Common myeloid progenitor, CD34-positive (primary cell): ENCODE measurements around the gene HCFC2.
"Not testable (repeated sequence)": the region's sequence is repeated elsewhere in the genome, so short reads cannot be mapped to it uniquely, and the experiment has no call there.

Experiments used
- CTCF ChIA-PET: fragments of 350-600 bp; sonication (Branson Sonifier 250); formaldehyde crosslinking; loops from one replicate; lab custom pipeline; 2021; ENCODE audit warnings: antibody characterized with exemption; lab: Charles Lee
- POLR2A ChIA-PET: fragments of 350-600 bp; sonication (Branson Sonifier 250); formaldehyde crosslinking; loops from one replicate; lab custom pipeline; 2021; ENCODE audit warnings: antibody characterized with exemption; lab: Charles Lee
- DNase-seq, 3 donors: peaks; one replicate each; pipeline versions ENCODE4 v3.0.0 to v3.0.0-alpha.2; 2013
- H3K27ac ChIP-seq, 2 experiments: 1 replicate in 1 of 2; 2 replicates in 1 of 2; pipeline ENCODE4 v1.7.0; 2013; ENCODE audit warnings: inconsistent platforms in 2 of 2, low read length in 2 of 2, mild to moderate bottlenecking in 2 of 2, low read depth in 1 of 2, moderate library complexity in 1 of 2; ENCODE audit not compliant: severe bottlenecking in 2 of 2, insufficient read depth in 1 of 2, poor library complexity in 1 of 2
- H3K27me3 ChIP-seq, 5 experiments: replicated peaks in 2 of 5; 1 replicate in 3 of 5; 2 replicates in 2 of 5; pipeline versions ENCODE4 v1.6.1 to v1.7.0; 2013; ENCODE audit warnings: low read length in 4 of 5, mild to moderate bottlenecking in 2 of 5, moderate library complexity in 2 of 5, inconsistent platforms in 1 of 5; ENCODE audit not compliant: insufficient read depth in 5 of 5, control insufficient read depth in 4 of 5
- H3K36me3 ChIP-seq, 4 experiments: 1 replicate in 2 of 4; 2 replicates in 2 of 4; pipeline versions ENCODE4 v1.6.1 to v1.7.0; 2013; ENCODE audit warnings: low read length in 3 of 4, control low read depth in 1 of 4, mild to moderate bottlenecking in 1 of 4; ENCODE audit not compliant: control insufficient read depth in 4 of 4, insufficient read depth in 4 of 4
- H3K4me1 ChIP-seq, 4 experiments: 1 replicate in 3 of 4; 2 replicates in 1 of 4; pipeline versions ENCODE4 v1.6.1 to v1.7.1; 2013; ENCODE audit warnings: low read length in 3 of 4, mild to moderate bottlenecking in 3 of 4, control low read depth in 1 of 4, inconsistent platforms in 1 of 4, moderate library complexity in 1 of 4; ENCODE audit not compliant: control insufficient read depth in 4 of 4, insufficient read depth in 4 of 4; ENCODE audit errors: control extremely low read depth in 1 of 4
- H3K4me3 ChIP-seq, 7 experiments: 1 replicate in 4 of 7; 2 replicates in 3 of 7; pipeline versions ENCODE4 v1.5.1 to v1.7.0; 2013; ENCODE audit warnings: mild to moderate bottlenecking in 7 of 7, low read length in 6 of 7, moderate library complexity in 6 of 7, inconsistent platforms in 2 of 7, low read depth in 2 of 7, control low read depth in 1 of 7; ENCODE audit not compliant: insufficient read depth in 4 of 7, control insufficient read depth in 1 of 7; ENCODE audit errors: extremely low read depth in 1 of 7
- H3K9me3 ChIP-seq, 5 experiments: 1 replicate in 4 of 5; 2 replicates in 1 of 5; pipeline versions ENCODE4 v1.6.1 to v1.7.1; 2013; ENCODE audit warnings: low read length in 4 of 5, mild to moderate bottlenecking in 2 of 5, inconsistent platforms in 1 of 5, low read depth in 1 of 5, moderate library complexity in 1 of 5; ENCODE audit not compliant: control insufficient read depth in 4 of 5, insufficient read depth in 2 of 5; ENCODE audit errors: control extremely low read depth in 1 of 5
- WGBS: methylation state at CpG from one replicate; pipeline ENCODE4 v1.1.5; 2013; ENCODE audit not compliant: insufficient coverage; 5-methylcytosine and 5-hydroxymethylcytosine counted together

HCFC2 gene

GRCh38 chr12:104026841-104027599 lies 37.3 kb upstream of the HCFC2 start:
- DNase-seq, result no peak
- Histone ChIP-seq H3K9me3 (peaks cover 2 to 8% (median 3%) of the 10 kb centered on the region in 5 experiments), H3K27ac (no peak overlapping the region), H3K36me3 (no peaks in the 10 kb centered on the region), H3K4me3 (no peak overlapping the region), H3K4me1 (no peaks in the 10 kb centered on the region), H3K27me3 (no peaks in the 10 kb centered on the region)
- ChIA-PET POLR2A (no interaction called here), CTCF (no interaction called here)
- 48% methylated on average over 3 of the region's 5 CpGs for WGBS

GRCh38 chr12:104030596-104030995 lies 33.7 kb upstream of the HCFC2 start:
- H3K27ac ChIP-seq, H3K4me1 ChIP-seq, DNase-seq, H3K9me3 ChIP-seq, POLR2A ChIA-PET, CTCF ChIA-PET, H3K4me3 ChIP-seq, H3K36me3 ChIP-seq, H3K27me3 ChIP-seq: not testable (repeated sequence)
- WGBS, result no CpG with 5 or more reads among the region's 27 CpGs

- H3K9me3 ChIP-seq, H3K4me3 ChIP-seq, H3K27me3 ChIP-seq, H3K27ac ChIP-seq, POLR2A ChIA-PET, DNase-seq, H3K4me1 ChIP-seq, H3K36me3 ChIP-seq, CTCF ChIA-PET: not testable (repeated sequence)
- no CpG with 5 or more reads among the region's 2 CpGs for WGBS
Measured at GRCh38 chr12:104036143-104036542, 28.2 kb upstream of the HCFC2 start.

GRCh38 chr12:104039769-104040168 lies 24.6 kb upstream of the HCFC2 start:
- H3K4me3 ChIP-seq, POLR2A ChIA-PET, DNase-seq, H3K36me3 ChIP-seq, H3K9me3 ChIP-seq, CTCF ChIA-PET, H3K4me1 ChIP-seq, H3K27ac ChIP-seq, H3K27me3 ChIP-seq: not testable (repeated sequence)
- WGBS, result no CpG with 5 or more reads among the region's 1 CpG

- ChIA-PET CTCF (no interaction called here), POLR2A (no interaction called here)
- Histone ChIP-seq H3K4me3 (no peak overlapping the region), H3K4me1 (peaks cover 0 to 8% (median 0%) of the 10 kb centered on the region in 4 experiments), H3K27ac (no peak overlapping the region), H3K9me3 (peaks cover 0 to 2% (median 0%) of the 10 kb centered on the region in 5 experiments), H3K36me3 (no peaks in the 10 kb centered on the region), H3K27me3 (peaks cover 0 to 2% (median 0%) of the 10 kb centered on the region in 5 experiments)
- no peak for DNase-seq
- 86% methylated on average over 1 of the region's 1 CpG for WGBS
Measured at GRCh38 chr12:104042580-104042979, 21.8 kb upstream of the HCFC2 start.

GRCh38 chr12:104044158-104044557 lies 20.2 kb upstream of the HCFC2 start:
- H3K27ac ChIP-seq, result no peak overlapping the region
- 100% methylated on average over 3 of the region's 3 CpGs for WGBS
- H3K4me3 ChIP-seq, result no peak overlapping the region
- CTCF ChIA-PET, result no interaction called here
- DNase-seq, result no peak
- peaks cover 0 to 8% (median 0%) of the 10 kb centered on the region in 4 experiments for H3K4me1 ChIP-seq
- H3K9me3 ChIP-seq, result peaks cover 0 to 2% (median 0%) of the 10 kb centered on the region in 5 experiments
- peaks cover 0 to 2% (median 0%) of the 10 kb centered on the region in 5 experiments for H3K27me3 ChIP-seq
- no peaks in the 10 kb centered on the region for H3K36me3 ChIP-seq
- POLR2A ChIA-PET, result no interaction called here

- Histone ChIP-seq H3K4me1 (peaks cover 4 to 18% (median 12%) of the 10 kb centered on the region in 4 experiments), H3K27ac (no peak overlapping the region), H3K9me3 (no peaks in the 10 kb centered on the region), H3K4me3 (no peak overlapping the region), H3K36me3 (no peaks in the 10 kb centered on the region), H3K27me3 (peaks cover 0 to 15% (median 3%) of the 10 kb centered on the region in 5 experiments)
- ChIA-PET POLR2A (no interaction called here), CTCF (interaction anchor here (1.2 to 1.7 kb wide), 2 partner anchors 11 to 63 kb away, joined by 3 to 4 read pairs; no protein-coding TSS in a partner anchor)
- no peak for DNase-seq
- WGBS, result 100% methylated on average over 2 of the region's 4 CpGs
Measured at GRCh38 chr12:104046306-104046705, 18.0 kb upstream of the HCFC2 start.
